A673 (cell line): Measurements from ENCODE around the gene ANKS1B. TPM values are rescaled to one million over a fixed set of nuclear protein-coding genes. Genes with fewer than 3 reads are reported as not detected.

Source experiments
- BruUV-seq: library from RNA; stranded (reverse); fragments of 400-500 nt; replicated peaks from 2 replicates; lab custom pipeline; 2021; lab: Mats Ljungman, UMichigan
- CTCF ChIA-PET: fragments of 300-600 bp; sonication (Branson Sonifier 250); formaldehyde crosslinking; loops from one replicate; lab custom pipeline; 2022; ENCODE audit warnings: antibody characterized with exemption; lab: Charles Lee
- POLR2A ChIA-PET: fragments of 300-600 bp; sonication (Branson Sonifier 250); formaldehyde crosslinking; loops from one replicate; lab custom pipeline; 2022; ENCODE audit warnings: antibody characterized with exemption; ENCODE audit not compliant: low non-redundant PET; lab: Charles Lee
- DNase-seq: peaks from one replicate; pipeline ENCODE4 v3.0.0-alpha.2; 2015; ENCODE audit warnings: low spot score
- H3K27ac ChIP-seq: fragments of 200-600 bp; sonication (generic); 2 replicates; pipeline ENCODE4 v1.5.1; 2016; ENCODE audit warnings: mixed run types, low read depth, mild to moderate bottlenecking, mixed read lengths, antibody characterized with exemption, low read length; ENCODE audit not compliant: poor library complexity, severe bottlenecking
- H3K27me3 ChIP-seq: fragments of 200-600 bp; sonication (generic); replicated peaks from 2 replicates; pipeline ENCODE4 v1.6.1; 2017; ENCODE audit warnings: mixed run types, low read depth, mild to moderate bottlenecking, mixed read lengths, antibody characterized with exemption, low read length; ENCODE audit not compliant: insufficient read depth, poor library complexity
- H3K36me3 ChIP-seq: fragments of 200-600 bp; sonication (generic); 2 replicates; pipeline ENCODE4 v1.6.1; 2016; ENCODE audit warnings: mixed run types, mild to moderate bottlenecking, mixed read lengths, antibody characterized with exemption, low read length; ENCODE audit not compliant: insufficient read depth, poor library complexity, severe bottlenecking
- H3K4me1 ChIP-seq: fragments of 200-600 bp; sonication (generic); 2 replicates; pipeline ENCODE4 v1.6.1; 2017; ENCODE audit warnings: mixed run types, mild to moderate bottlenecking, mixed read lengths, antibody characterized with exemption, low read length; ENCODE audit not compliant: insufficient read depth, poor library complexity, severe bottlenecking
- H3K4me3 ChIP-seq: fragments of 200-600 bp; sonication (generic); 2 replicates; pipeline ENCODE4 v1.5.1; 2016; ENCODE audit warnings: low read depth, mixed run types, mild to moderate bottlenecking, mixed read lengths, low read length; ENCODE audit not compliant: poor library complexity, severe bottlenecking
- H3K9me3 ChIP-seq: fragments of 200-600 bp; sonication (generic); 2 replicates; pipeline ENCODE4 v1.6.1; 2016; ENCODE audit warnings: mixed run types, low read depth, mild to moderate bottlenecking, mixed read lengths, antibody characterized with exemption, low read length; ENCODE audit not compliant: poor library complexity, severe bottlenecking
- EZH2 ChIP-seq: fragments of 200-600 bp; sonication (generic); IDR thresholded peaks from 2 replicates; pipeline ENCODE4 v1.6.1; 2017; ENCODE audit warnings: borderline replicate concordance, low read depth, mild to moderate bottlenecking, mixed read lengths, antibody characterized with exemption, low read length; ENCODE audit not compliant: poor library complexity, severe bottlenecking
- intact Hi-C: fragments of 100-400 bp; cut with micrococcal nuclease; formaldehyde crosslinking; loops from one replicate; pipeline ENCODE4 v1.10.0; 2022; ENCODE audit not compliant: unreplicated experiment
- total RNA-seq: library from RNA; stranded (reverse); gene quantifications from 2 replicates; pipeline ENCODE4 v1.2.3, GENCODE V29; 2021
- TF ChIP-seq, protein P1 (sequence below): fragments of 300-800, 200-600 bp; sonication (generic); conservative IDR thresholded peaks from 2 replicates; pipeline ENCODE4 v1.5.1; 2017; ENCODE audit warnings: low read depth, mild to moderate bottlenecking, antibody characterized with exemption, low read length, moderate library complexity, mixed read lengths

Gene ANKS1B
- total RNA-seq, 1 experiment from 2014 or later: 0.99 TPM

- no peaks in the 10 kb centered on the region for H3K36me3 ChIP-seq
- H3K4me1 ChIP-seq: peaks cover 6% of the 10 kb centered on the region
- DNase-seq: no peak
- no peak overlapping the region for H3K4me3 ChIP-seq
- CTCF ChIA-PET: no interaction called here
- no peaks in the 10 kb centered on the region for H3K9me3 ChIP-seq
- BruUV-seq: no TSS peak
- no peak for TF ChIP-seq EZH2
- TF ChIP-seq, protein P1, sequence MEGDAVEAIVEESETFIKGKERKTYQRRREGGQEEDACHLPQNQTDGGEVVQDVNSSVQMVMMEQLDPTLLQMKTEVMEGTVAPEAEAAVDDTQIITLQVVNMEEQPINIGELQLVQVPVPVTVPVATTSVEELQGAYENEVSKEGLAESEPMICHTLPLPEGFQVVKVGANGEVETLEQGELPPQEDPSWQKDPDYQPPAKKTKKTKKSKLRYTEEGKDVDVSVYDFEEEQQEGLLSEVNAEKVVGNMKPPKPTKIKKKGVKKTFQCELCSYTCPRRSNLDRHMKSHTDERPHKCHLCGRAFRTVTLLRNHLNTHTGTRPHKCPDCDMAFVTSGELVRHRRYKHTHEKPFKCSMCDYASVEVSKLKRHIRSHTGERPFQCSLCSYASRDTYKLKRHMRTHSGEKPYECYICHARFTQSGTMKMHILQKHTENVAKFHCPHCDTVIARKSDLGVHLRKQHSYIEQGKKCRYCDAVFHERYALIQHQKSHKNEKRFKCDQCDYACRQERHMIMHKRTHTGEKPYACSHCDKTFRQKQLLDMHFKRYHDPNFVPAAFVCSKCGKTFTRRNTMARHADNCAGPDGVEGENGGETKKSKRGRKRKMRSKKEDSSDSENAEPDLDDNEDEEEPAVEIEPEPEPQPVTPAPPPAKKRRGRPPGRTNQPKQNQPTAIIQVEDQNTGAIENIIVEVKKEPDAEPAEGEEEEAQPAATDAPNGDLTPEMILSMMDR: no peak
- intact Hi-C loops: no loop called here
- no peaks in the 10 kb centered on the region for H3K27me3 ChIP-seq
- H3K27ac ChIP-seq: no peak overlapping the region
- POLR2A ChIA-PET: no interaction called here
Measured at GRCh38 chr12:99002731-99003130, 982.0 kb downstream of the ANKS1B start.

GRCh38 chr12:99002156-99002555 lies 982.6 kb downstream of the ANKS1B start:
- H3K9me3 ChIP-seq: no peaks in the 10 kb centered on the region
- BruUV-seq: no TSS peak
- H3K27ac ChIP-seq: no peak overlapping the region
- TF ChIP-seq EZH2: no peak
- TF ChIP-seq, protein P1: no peak
- H3K4me1 ChIP-seq: peaks cover 6% of the 10 kb centered on the region
- ChIA-PET CTCF (interaction anchor here (0.6 kb wide), 1 partner anchor 77 kb away, joined by 4 read pairs; no protein-coding TSS in a partner anchor), POLR2A (no interaction called here)
- H3K4me3 ChIP-seq: no peak overlapping the region
- H3K27me3 ChIP-seq: no peaks in the 10 kb centered on the region
- intact Hi-C loops: no loop called here
- no peak for DNase-seq
- H3K36me3 ChIP-seq: no peaks in the 10 kb centered on the region

DNA sequence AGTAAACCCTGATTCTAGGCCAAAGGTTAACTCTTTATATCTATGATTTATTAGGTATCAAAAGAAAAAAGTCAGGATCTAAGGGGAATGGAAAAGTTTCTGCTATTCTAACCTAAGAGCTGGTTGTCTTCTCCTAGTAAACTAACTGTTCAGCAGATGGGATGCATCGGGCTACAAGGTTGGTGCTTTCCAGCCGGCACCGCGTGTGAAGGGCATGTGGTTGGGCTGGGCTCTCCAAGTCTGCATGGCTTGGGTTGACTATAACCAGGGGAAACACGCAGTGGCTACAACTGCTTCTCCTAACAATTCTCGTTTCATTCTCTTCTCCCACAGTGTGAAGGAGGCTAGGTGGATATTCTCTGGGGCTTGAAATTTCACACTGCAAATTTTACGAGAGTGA lies 985.2 kb downstream of the ANKS1B start:
- no peak for DNase-seq
- H3K9me3 ChIP-seq: no peaks in the 10 kb centered on the region
- intact Hi-C loops: loop anchor here (5.0 kb wide), 2 partner anchors 432 to 582 kb away; no protein-coding TSS in a partner anchor
- ChIA-PET CTCF (interaction anchor here (0.6 to 2.1 kb wide), 3 partner anchors 300 to 627 kb away, joined by 7 to 9 read pairs (median 9); no protein-coding TSS in a partner anchor), POLR2A (no interaction called here)
- peaks cover 6% of the 10 kb centered on the region for H3K4me1 ChIP-seq
- TF ChIP-seq, protein P1: no peak
- no peak for TF ChIP-seq EZH2
- no peak overlapping the region for H3K27ac ChIP-seq
- no peaks in the 10 kb centered on the region for H3K36me3 ChIP-seq
- no TSS peak for BruUV-seq
- no peak overlapping the region for H3K4me3 ChIP-seq
- H3K27me3 ChIP-seq: no peaks in the 10 kb centered on the region
